OCI-LY1 (cell line): ENCODE results near the gene GRIP1.

Experiments used
- EZH2 ChIP-seq: fragments of 200-600 bp; sonication (generic), shearing (Covaris generic); IDR thresholded peaks from 2 replicates; pipeline ENCODE4 v1.8.0; 2017; ENCODE audit warnings: borderline replicate concordance, mixed run types, mild to moderate bottlenecking, antibody characterized with exemption, low read length, moderate library complexity, mixed read lengths
- TF ChIP-seq, protein P1 (sequence below): fragments of 200-600 bp; sonication (generic), shearing (Covaris generic); IDR thresholded peaks from 2 replicates; pipeline ENCODE4 v1.5.1; 2017; ENCODE audit warnings: mild to moderate bottlenecking, antibody characterized with exemption, low read length, moderate library complexity, mixed read lengths

DNA sequence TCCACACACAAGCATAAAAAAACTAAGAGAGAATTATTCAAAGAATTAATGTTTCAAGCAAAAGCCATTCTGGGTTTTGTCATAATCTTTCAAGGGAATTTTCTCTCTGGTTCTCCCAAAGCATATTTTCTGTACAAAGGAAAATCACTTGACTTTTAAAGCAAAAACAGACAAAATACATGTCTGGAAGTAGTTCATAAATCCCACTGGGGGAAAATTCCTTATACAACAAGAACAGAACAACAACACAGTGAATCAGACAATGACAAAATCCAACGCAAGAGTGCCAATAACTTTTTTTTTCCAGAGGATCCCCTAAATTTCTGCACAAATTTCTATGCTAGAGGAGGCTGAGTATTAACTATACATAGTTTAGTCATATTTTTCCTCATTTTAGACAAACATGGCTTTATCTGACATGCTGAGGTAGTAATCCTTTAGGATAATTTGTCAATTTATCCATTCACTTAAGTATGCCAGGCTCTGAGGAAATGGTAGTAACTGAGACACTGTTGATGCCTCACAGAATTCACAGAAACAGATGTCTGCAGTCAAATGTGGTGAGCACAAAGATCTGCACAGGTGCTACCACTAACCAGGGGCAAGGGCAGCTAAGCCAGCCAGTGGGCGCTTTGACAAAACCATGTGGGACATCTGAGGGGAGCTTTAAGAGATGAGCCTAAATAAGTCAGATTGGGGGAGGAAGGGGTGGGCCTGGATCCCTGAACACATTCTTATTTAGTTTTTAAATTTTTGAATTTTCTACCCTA, 38.0 kb downstream of the GRIP1 start:
- TF ChIP-seq, protein P1, sequence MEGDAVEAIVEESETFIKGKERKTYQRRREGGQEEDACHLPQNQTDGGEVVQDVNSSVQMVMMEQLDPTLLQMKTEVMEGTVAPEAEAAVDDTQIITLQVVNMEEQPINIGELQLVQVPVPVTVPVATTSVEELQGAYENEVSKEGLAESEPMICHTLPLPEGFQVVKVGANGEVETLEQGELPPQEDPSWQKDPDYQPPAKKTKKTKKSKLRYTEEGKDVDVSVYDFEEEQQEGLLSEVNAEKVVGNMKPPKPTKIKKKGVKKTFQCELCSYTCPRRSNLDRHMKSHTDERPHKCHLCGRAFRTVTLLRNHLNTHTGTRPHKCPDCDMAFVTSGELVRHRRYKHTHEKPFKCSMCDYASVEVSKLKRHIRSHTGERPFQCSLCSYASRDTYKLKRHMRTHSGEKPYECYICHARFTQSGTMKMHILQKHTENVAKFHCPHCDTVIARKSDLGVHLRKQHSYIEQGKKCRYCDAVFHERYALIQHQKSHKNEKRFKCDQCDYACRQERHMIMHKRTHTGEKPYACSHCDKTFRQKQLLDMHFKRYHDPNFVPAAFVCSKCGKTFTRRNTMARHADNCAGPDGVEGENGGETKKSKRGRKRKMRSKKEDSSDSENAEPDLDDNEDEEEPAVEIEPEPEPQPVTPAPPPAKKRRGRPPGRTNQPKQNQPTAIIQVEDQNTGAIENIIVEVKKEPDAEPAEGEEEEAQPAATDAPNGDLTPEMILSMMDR: no peak
- TF ChIP-seq EZH2: no peak
